NB4 (cell line): ENCODE data around the gene SDHB.

Experiments used
- CTCF ChIP-seq: IDR thresholded peaks from one replicate; pipeline ENCODE4 v1.5.1; 2012; ENCODE audit warnings: low read depth, low read length
- MAX ChIP-seq: IDR thresholded peaks from 2 replicates; pipeline ENCODE4 v1.6.1; 2011; ENCODE audit warnings: low read depth, low read length
- MYC ChIP-seq: IDR thresholded peaks from 2 replicates; pipeline ENCODE4 v1.6.1; 2011; ENCODE audit warnings: low read depth, low read length
- POLR2A ChIP-seq: IDR thresholded peaks from 2 replicates; pipeline ENCODE4 v1.6.1; 2011; ENCODE audit warnings: mild to moderate bottlenecking; ENCODE audit not compliant: insufficient read length; ENCODE audit errors: extremely low read depth

DNA sequence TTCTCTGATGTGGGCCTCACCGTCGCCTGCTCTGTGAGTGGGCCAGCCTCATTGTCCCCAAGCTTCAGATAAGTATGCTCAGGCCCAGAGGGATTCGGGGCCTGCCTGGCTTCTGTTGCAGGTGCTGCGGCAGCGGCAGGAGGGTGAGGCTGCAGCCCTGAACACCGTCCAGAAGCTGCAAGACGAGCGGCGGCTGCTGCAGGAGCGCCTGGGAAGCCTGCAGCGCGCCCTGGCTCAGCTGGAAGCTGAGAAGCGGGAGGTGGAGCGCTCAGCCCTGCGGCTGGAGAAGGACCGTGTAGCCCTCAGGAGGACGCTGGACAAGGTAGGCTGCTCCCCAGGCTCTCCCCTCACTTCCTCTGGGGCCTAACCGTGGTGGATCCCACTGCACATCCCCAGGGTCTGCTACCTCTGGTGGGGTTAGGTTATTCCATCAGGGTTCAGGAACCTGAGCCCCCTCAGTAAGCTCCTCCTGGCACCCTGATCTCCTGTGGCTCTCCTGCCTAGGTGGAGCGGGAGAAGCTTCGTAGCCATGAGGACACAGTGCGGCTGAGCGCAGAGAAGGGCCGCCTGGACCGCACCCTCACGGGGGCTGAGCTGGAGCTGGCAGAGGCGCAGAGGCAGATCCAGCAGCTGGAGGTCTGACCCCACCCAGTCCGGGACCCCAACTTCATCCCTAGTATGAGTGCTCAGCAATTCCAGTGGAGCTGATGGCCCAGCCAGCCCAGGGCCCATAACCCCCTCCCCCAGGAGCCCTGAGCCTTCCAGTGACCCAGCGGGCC is 83.5 kb downstream of the SDHB start:
- no peak for TF ChIP-seq POLR2A
- TF ChIP-seq CTCF = no peak
- TF ChIP-seq MAX = no peak
- TF ChIP-seq MYC = no peak
